Measurements from ENCODE around the gene TIGD3. TPM values are rescaled to one million over a fixed set of nuclear protein-coding genes. Genes with fewer than 3 reads are reported as not detected.

Gene TIGD3
- total RNA-seq, 4 donors from 2014 or later = 0.36 to 2.0 (median 0.50) TPM

GRCh38 chr11:65394125-65394536 lies 39.6 kb downstream of the TIGD3 start:
- DNase-seq (ENCODE audit: low spot score) (no peak), ATAC-seq (ENCODE audit: low FRiP score) (no peak)
- TF ChIP-seq, protein P1, sequence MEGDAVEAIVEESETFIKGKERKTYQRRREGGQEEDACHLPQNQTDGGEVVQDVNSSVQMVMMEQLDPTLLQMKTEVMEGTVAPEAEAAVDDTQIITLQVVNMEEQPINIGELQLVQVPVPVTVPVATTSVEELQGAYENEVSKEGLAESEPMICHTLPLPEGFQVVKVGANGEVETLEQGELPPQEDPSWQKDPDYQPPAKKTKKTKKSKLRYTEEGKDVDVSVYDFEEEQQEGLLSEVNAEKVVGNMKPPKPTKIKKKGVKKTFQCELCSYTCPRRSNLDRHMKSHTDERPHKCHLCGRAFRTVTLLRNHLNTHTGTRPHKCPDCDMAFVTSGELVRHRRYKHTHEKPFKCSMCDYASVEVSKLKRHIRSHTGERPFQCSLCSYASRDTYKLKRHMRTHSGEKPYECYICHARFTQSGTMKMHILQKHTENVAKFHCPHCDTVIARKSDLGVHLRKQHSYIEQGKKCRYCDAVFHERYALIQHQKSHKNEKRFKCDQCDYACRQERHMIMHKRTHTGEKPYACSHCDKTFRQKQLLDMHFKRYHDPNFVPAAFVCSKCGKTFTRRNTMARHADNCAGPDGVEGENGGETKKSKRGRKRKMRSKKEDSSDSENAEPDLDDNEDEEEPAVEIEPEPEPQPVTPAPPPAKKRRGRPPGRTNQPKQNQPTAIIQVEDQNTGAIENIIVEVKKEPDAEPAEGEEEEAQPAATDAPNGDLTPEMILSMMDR (IDR thresholded peaks at IDR 0.05) = no peak

GRCh38 chr11:65395961-65396530 lies 41.5 kb downstream of the TIGD3 start:
- ATAC-seq (ENCODE audit: low FRiP score) (no peak), DNase-seq (ENCODE audit: low spot score) (no peak)
- TF ChIP-seq, protein P1 (IDR thresholded peaks at IDR 0.05) = no peak

DNA sequence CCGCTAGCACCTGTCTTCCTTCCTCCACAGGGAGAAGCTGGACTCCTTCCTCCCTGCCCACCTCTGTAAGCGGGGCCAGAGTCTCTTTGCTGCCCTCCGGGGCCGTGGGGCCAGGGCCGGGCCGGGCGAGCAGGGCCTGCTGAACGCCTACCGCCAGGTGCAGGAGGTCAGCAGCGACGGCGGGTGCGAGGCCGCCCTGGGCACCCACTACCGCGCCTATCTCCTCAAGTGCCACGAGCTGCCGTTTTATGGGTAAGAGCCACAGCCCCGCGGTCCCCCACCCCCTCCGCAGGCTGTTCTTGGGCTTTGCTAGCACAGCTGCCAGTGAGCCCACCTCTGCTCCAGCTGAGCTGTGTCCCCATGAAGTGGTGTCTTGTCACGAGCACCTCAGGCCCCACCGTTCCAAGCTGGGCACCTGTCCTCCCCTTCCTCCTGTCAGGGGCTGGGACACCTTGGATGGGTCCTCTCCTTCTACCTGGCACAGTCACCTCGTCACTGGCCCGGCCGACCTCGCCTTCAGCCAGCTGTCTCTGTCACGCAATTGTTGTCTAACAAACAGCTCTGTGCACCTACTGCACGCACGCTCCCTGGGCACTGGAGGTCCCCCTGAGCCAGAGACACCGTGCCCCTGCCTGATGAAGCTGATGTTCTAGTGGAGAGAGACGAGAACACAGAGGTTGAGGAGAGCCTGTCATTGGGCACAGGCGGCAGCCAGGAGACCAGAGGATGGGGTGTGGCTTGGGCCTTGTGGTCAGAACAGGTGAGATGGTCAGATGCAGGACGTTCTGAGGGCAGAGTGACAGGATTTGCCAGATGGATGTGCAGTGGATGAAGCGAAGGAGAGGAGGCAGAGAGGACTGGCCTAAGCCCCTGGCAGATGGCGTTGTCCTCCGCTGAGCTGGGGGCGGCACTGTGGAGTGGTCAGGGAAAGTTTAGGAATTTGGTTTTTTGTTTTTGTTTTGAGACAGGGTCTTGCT lies 42.5 kb downstream of the TIGD3 start:
- DNase-seq (ENCODE audit: low spot score) (no peak), ATAC-seq (ENCODE audit: low FRiP score) (no peak)
- TF ChIP-seq, protein P1 (IDR thresholded peaks at IDR 0.05) = no peak

GRCh38 chr11:65398362-65398910 lies 43.9 kb downstream of the TIGD3 start:
- DNase-seq (ENCODE audit: low spot score) (no peak), ATAC-seq (ENCODE audit: low FRiP score) (no peak)
- TF ChIP-seq, protein P1 (IDR thresholded peaks at IDR 0.05) = no peak

GRCh38 chr11:65399249-65399648 lies 44.7 kb downstream of the TIGD3 start:
- ATAC-seq (ENCODE audit: low FRiP score) (no peak), DNase-seq (ENCODE audit: low spot score) (no peak)
- TF ChIP-seq, protein P1 (IDR thresholded peaks at IDR 0.05) = no peak

DNA sequence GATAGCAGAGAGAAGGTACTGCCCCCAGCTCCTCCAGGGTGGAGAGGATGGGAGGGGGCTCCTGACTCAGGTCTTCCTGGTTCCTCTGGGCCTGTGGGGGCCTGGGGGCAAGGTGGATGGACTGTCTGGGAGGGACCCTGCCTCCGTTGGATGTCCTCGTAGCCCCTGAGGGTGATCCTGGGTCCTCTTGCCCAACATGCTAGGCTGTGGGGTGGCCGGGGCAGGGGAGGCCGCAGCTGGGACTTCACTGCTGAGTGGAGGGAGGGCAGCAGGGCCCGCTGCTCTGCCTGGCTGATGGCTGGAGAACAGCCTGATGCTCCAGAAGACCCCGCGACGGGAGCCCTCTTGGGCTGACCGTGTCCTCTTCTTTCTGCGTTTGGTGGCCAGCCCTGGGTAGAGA lies 45.3 kb downstream of the TIGD3 start:
- TF ChIP-seq, protein P1 (IDR thresholded peaks at IDR 0.05) = no peak
- ATAC-seq (ENCODE audit: low FRiP score) (no peak), DNase-seq (ENCODE audit: low spot score) (no peak)

Data from omental fat pad (tissue), 4 donors.